DOHH2 (cell line): ENCODE data around the gene TGFBR3L.

Experiments
- H3F3A ChIP-seq: fragments of 200-600 bp; sonication (generic), shearing (Covaris generic); 2 replicates; pipeline ENCODE4 v1.6.0; 2016; ENCODE audit warnings: antibody characterized with exemption, mild to moderate bottlenecking; ENCODE audit not compliant: control insufficient read depth, insufficient read depth
- H3K27ac ChIP-seq: fragments of 200-600 bp; sonication (generic); 2 replicates; pipeline ENCODE4 v1.5.1; 2014; ENCODE audit warnings: low read depth, mild to moderate bottlenecking, low read length, moderate library complexity
- H3K27me3 ChIP-seq: fragments of 200-600 bp; sonication (generic); 2 replicates; pipeline ENCODE4 v1.6.1; 2014; ENCODE audit warnings: mild to moderate bottlenecking, low read length, mixed read lengths; ENCODE audit not compliant: control insufficient read depth
- H3K36me3 ChIP-seq: fragments of 200-600 bp; sonication (generic); 2 replicates; pipeline ENCODE4 v1.6.1; 2014; ENCODE audit warnings: mild to moderate bottlenecking, low read length, moderate library complexity, mixed read lengths; ENCODE audit not compliant: control insufficient read depth
- H3K4me1 ChIP-seq: fragments of 200-600 bp; sonication (generic); 2 replicates; pipeline ENCODE4 v1.6.1; 2014; ENCODE audit warnings: mild to moderate bottlenecking, low read length, mixed read lengths; ENCODE audit not compliant: control insufficient read depth
- H3K4me2 ChIP-seq: fragments of 200-600 bp; sonication (generic); 2 replicates; pipeline ENCODE4 v1.6.0; 2014; ENCODE audit warnings: mild to moderate bottlenecking, low read length, moderate library complexity
- H3K4me3 ChIP-seq: fragments of 200-600 bp; sonication (generic); 2 replicates; pipeline ENCODE4 v1.5.1; 2014; ENCODE audit warnings: mild to moderate bottlenecking, low read length, mixed read lengths
- H3K79me2 ChIP-seq: fragments of 200-600 bp; sonication (generic); 2 replicates; pipeline ENCODE4 v1.6.1; 2014; ENCODE audit warnings: mild to moderate bottlenecking, low read length, mixed read lengths; ENCODE audit not compliant: control insufficient read depth
- H3K9me2 ChIP-seq: fragments of 200-600 bp; sonication (generic); replicated peaks from 2 replicates; pipeline ENCODE4 v1.6.1; 2014; ENCODE audit warnings: mild to moderate bottlenecking, low read length, mixed read lengths; ENCODE audit not compliant: control insufficient read depth
- H3K9me3 ChIP-seq: fragments of 200-600 bp; sonication (generic); 2 replicates; pipeline ENCODE4 v1.6.1; 2014; ENCODE audit warnings: antibody characterized with exemption, low read length, mixed read lengths; ENCODE audit not compliant: control insufficient read depth, insufficient read depth
- H4K20me1 ChIP-seq: fragments of 200-600 bp; sonication (generic); 2 replicates; pipeline ENCODE4 v1.6.0; 2014; ENCODE audit warnings: low read depth, mild to moderate bottlenecking, antibody characterized with exemption, low read length, moderate library complexity; ENCODE audit not compliant: control insufficient read depth, insufficient read depth
- CTCF ChIP-seq: fragments of 200-600 bp; sonication (generic); IDR thresholded peaks from one replicate; pipeline ENCODE4 v1.5.1; 2014; ENCODE audit warnings: antibody characterized with exemption, mild to moderate bottlenecking, low read depth, low read length; ENCODE audit not compliant: poor library complexity, severe bottlenecking
- EZH2phosphoT487 ChIP-seq: fragments of 200-600 bp; sonication (generic); IDR thresholded peaks from 2 replicates; pipeline ENCODE4 v1.6.1; 2017; ENCODE audit warnings: borderline replicate concordance, mild to moderate bottlenecking, antibody characterized with exemption, low read length, moderate library complexity, mixed read lengths

TGFBR3L gene

GRCh38 chr19:7899751-7900378 lies 14.8 kb upstream of the TGFBR3L start:
- H3K4me3 ChIP-seq = no peak overlapping the region
- peaks cover 5% of the 10 kb centered on the region; the same call in 1 of the 2 replicates for H4K20me1 ChIP-seq
- no peak overlapping the region for H3K4me2 ChIP-seq
- peaks cover 12% of the 10 kb centered on the region for H3K4me1 ChIP-seq
- no peaks in the 10 kb centered on the region for H3K9me2 ChIP-seq
- H3K27ac ChIP-seq = no peak overlapping the region
- TF ChIP-seq EZH2phosphoT487 (no peak), CTCF (no peak)
- no peaks in the 10 kb centered on the region for H3F3A ChIP-seq
- H3K79me2 ChIP-seq = peaks cover 17% of the 10 kb centered on the region
- H3K9me3 ChIP-seq = no peaks in the 10 kb centered on the region
- H3K36me3 ChIP-seq = peaks cover 8% of the 10 kb centered on the region; the same call in 1 of the 2 replicates
- no peaks in the 10 kb centered on the region for H3K27me3 ChIP-seq

- peaks cover 13% of the 10 kb centered on the region; the same call in 1 of the 2 replicates for H3K36me3 ChIP-seq
- peaks cover 23% of the 10 kb centered on the region for H3K79me2 ChIP-seq
- peaks cover 18% of the 10 kb centered on the region for H3K4me1 ChIP-seq
- no peak overlapping the region for H3K4me3 ChIP-seq
- TF ChIP-seq CTCF (no peak), EZH2phosphoT487 (no peak)
- no peaks in the 10 kb centered on the region for H3F3A ChIP-seq
- peaks cover 10% of the 10 kb centered on the region for H4K20me1 ChIP-seq
- no peaks in the 10 kb centered on the region for H3K9me3 ChIP-seq
- no peak overlapping the region for H3K27ac ChIP-seq
- no peak overlapping the region for H3K4me2 ChIP-seq
- no peaks in the 10 kb centered on the region for H3K27me3 ChIP-seq
- H3K9me2 ChIP-seq = no peaks in the 10 kb centered on the region
Measured at GRCh38 chr19:7900401-7900870, 14.2 kb upstream of the TGFBR3L start.

- H3F3A ChIP-seq = no peaks in the 10 kb centered on the region
- no peaks in the 10 kb centered on the region for H3K9me3 ChIP-seq
- H3K27me3 ChIP-seq = no peaks in the 10 kb centered on the region
- H3K4me3 ChIP-seq = no peak overlapping the region
- TF ChIP-seq EZH2phosphoT487 (no peak), CTCF (no peak)
- H3K36me3 ChIP-seq = peaks cover 16% of the 10 kb centered on the region
- H3K4me1 ChIP-seq = peaks cover 18% of the 10 kb centered on the region
- H4K20me1 ChIP-seq = peaks cover 10% of the 10 kb centered on the region
- no peak overlapping the region for H3K4me2 ChIP-seq
- H3K9me2 ChIP-seq = no peaks in the 10 kb centered on the region
- H3K27ac ChIP-seq = no peak overlapping the region
- H3K79me2 ChIP-seq = peaks cover 28% of the 10 kb centered on the region
Measured at GRCh38 chr19:7900931-7901330, 13.7 kb upstream of the TGFBR3L start.
